ENCODE data around the gene SLC34A2.
"Not testable (repeated sequence)": the region's sequence is repeated elsewhere in the genome, so short reads cannot be mapped to it uniquely, and the experiment has no call there.

The SLC34A2 gene, protein sequence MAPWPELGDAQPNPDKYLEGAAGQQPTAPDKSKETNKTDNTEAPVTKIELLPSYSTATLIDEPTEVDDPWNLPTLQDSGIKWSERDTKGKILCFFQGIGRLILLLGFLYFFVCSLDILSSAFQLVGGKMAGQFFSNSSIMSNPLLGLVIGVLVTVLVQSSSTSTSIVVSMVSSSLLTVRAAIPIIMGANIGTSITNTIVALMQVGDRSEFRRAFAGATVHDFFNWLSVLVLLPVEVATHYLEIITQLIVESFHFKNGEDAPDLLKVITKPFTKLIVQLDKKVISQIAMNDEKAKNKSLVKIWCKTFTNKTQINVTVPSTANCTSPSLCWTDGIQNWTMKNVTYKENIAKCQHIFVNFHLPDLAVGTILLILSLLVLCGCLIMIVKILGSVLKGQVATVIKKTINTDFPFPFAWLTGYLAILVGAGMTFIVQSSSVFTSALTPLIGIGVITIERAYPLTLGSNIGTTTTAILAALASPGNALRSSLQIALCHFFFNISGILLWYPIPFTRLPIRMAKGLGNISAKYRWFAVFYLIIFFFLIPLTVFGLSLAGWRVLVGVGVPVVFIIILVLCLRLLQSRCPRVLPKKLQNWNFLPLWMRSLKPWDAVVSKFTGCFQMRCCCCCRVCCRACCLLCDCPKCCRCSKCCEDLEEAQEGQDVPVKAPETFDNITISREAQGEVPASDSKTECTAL

DNA sequence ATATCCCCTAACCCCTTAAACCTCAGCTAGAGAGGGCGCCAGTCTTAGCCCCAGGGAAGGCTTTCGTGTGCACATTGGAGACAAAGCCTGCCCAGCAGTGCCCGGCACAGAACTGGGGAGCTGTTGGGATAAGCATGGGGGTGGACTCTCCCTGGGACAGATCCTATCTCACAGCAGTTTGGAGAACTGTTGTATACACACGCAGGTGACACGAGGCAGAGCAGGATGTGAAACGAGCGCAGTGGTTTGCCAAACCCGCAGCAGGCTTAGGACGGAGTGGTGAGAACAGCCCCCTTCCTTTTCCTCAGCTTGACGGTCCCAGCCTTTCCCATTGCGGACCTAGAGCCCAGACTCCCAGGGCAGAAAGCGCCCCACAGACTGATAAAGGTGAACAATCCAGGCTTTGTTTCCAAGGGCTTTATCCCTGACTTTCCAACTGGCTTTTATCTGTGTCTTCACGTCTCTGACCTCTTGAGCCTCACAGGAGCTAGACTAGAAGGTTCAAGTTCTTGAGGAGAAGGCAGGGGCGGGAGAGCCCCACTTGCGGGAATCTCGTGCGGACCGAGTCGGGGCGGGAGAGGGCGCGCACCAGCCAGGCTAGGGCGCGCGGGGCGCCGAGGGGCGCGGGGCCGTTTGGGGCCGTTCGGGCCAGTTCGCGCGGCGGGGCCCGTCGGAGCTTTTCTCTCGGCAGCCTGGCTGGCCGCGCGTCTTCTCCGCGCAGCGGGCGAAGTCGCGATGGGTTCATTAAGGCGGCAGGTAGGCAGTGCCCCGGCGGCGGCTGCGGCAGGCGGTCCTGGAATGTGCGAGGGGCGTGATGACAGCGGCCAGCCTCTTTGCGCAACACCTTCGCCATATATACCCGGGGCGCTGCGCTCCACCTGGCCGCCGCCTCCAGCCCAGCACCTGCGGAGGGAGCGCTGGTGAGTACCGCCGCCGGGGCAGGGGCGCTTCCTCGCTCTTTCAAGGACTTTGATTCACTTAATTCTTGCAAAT lies at the start of gene SLC34A2:
Gene SLC34A2, plus strand, starts transcription at position 881 of the 993 bp plus-strand sequence. CDS start 6,650 bp downstream, outside the sequence.
- DNase-seq, result no peak

DNA sequence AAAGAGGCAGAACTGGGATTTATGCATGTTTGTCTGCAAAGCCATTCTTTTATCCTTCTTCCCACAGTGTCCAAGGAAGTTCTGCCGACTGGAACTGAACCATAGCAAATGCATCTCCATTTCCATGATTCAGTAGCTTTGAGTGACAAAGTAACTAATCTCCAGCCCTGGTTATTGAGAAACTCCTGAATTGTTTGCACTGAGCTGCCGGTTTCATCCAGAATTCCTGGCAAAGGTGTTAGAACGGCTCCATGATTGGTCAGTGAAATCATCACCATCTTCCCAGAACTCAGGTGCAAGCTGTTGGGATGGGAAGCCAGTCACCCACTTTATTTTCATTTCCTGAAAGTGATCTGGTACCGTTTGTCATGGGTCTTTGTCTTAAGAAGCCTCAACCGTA lies 47.0 kb upstream of the SLC34A2 start:
- DNase-seq, result no peak

GRCh38 chr4:25609976-25610375 lies 45.7 kb upstream of the SLC34A2 start:
- DNase-seq, result no peak

DNA sequence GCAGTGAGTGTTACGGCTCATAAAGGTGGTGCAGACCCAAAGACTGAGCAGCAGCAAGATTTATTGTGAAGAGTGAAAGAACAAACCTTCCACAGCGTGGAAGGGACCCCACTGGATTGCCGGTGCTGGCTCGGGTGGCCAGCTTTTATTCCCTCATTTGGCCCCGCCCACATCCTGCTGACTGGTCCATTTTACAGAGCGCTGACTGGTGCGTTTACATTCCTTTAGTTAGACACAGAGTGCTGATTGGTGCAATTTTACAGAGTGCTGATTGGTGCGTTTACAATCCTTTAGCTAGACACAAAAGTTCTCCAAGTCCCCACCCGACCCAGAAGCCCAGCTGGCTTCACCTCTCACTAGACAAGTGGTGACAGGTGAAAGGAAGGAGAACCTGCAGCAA lies 42.0 kb upstream of the SLC34A2 start:
- not testable (repeated sequence) for DNase-seq

GRCh38 chr4:25614807-25615206 lies 40.8 kb upstream of the SLC34A2 start:
- DNase-seq, result no peak

GRCh38 chr4:25621027-25621930 lies 34.4 kb upstream of the SLC34A2 start:
- no peak for DNase-seq

- DNase-seq, result no peak
Observed at GRCh38 chr4:25624616-25625015, 31.0 kb upstream of the SLC34A2 start.

DNA sequence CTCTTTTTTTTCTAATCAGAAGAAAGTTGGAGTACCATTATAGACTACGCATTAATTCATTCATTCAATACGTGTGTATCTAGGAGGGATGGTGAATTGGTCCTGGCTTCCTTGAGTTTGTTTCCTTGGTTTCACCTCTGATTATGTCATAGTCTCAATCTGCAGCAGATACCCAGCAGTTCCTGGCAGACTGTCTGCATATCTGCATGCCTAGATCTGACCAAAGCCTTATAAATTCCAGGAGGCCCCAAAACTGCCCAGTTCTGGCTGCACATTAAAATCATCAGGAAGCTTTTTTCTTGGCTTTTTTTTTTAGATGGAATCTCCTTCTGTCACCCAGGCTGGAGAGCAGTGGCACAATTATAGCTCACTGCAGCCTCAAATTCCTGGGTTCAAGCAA lies 27.2 kb upstream of the SLC34A2 start:
- DNase-seq, result no peak

- no peak for DNase-seq
Observed at GRCh38 chr4:25632135-25632534, 23.5 kb upstream of the SLC34A2 start.

DNA sequence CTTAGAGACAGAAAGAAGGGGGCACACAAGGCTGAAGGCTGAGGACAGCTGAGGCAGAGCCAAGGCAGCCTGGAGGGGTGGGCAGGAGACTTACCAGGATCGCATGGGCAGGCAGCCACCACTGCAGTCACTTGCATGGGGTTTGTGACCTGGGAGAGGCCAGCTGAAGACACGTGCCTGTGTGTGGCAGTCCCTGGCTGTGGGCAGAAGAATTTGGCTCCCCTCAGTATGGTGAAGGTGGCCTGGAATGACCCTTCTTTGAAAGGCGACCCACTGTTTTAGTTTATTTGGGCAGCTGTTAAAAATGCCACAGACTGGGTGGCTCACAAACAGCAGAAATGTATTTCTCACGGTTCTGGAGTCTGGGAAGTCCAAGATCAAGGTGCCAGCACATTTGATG lies 22.1 kb upstream of the SLC34A2 start:
- DNase-seq, result no peak

DNA sequence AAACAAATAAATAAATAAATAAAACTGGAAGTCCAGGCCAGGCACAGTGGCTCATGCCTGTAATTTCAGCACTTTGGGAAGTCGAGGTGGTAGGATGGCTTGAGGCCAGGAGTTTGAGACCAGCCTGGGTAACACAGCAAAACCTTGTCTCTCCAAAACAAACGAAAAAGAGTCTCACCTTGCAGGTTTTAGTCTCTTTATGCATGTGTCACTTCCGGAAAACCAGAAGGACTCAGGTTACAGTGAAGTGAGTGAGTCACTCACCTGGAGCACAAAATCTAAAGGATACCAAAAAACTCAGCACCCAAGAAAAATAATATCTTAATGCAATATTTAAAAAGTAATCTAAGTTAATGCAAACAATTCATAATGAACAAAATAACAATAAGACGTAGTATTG lies 20.1 kb upstream of the SLC34A2 start:
- no peak for DNase-seq

DNA sequence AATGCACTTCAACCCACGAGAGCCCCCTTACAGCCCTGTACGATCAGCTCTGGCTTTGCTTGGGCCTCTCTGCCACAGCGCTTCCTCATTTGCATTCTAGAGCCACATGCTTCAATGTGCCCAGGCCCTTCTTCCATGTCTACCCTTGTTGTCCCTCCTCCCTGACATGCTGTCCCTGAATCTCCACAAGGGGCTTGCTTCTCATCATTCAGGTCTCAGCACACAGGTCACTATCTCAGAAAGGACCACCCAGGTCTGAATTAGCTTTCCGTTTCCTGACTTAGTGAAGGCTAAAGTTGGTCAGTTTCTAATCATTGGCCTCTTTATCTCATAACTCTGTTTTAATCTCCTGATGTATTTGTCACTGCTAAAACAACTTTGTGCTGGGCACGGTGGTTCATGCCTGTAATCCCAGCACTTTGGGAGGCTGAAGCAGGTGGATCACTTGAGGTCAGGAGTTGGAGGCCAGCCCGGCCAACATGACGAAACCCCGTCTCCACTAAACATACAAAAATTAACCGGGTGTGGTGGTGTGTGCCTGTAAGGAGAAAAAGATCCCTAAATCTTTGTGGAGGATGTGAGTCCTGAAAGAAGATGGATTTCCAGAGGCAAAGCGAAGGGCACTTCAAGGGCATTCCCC lies 17.9 kb upstream of the SLC34A2 start:
- no peak for DNase-seq

DNA sequence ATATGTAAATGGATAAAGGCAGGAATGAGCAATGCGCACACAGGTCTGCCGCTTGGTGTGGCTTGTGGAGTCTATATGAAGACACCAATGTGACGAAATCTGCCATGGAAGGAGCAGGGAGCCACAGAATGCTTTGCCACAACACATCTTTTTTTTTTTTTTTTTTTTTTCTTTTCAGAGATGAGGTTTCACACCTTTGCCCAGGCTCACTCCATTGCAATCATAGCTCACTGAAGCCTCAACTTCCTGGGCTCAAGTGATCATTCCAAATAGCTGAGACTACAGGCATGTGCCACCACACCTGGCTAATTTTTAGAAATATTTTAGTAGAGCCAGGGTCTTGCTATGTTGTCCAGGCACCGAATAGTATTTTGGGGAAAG lies 17.4 kb upstream of the SLC34A2 start:
- DNase-seq, result no peak

GRCh38 chr4:25638806-25639205 lies 16.8 kb upstream of the SLC34A2 start:
- no peak for DNase-seq

GRCh38 chr4:25650311-25650710 lies 5.3 kb upstream of the SLC34A2 start:
- no peak for DNase-seq

GRCh38 chr4:25651682-25652081 lies 4.0 kb upstream of the SLC34A2 start:
- DNase-seq, result no peak

- DNase-seq, result no peak
Observed at GRCh38 chr4:25654031-25654970, 1.4 kb upstream of the SLC34A2 start.

- DNase-seq, result no peak
Observed at GRCh38 chr4:25656031-25656430, 380 bp downstream of the SLC34A2 start.

- no peak for DNase-seq
Observed at GRCh38 chr4:25658357-25658771, 2.7 kb downstream of the SLC34A2 start.

GRCh38 chr4:25658777-25659176 lies 3.1 kb downstream of the SLC34A2 start:
- DNase-seq, result no peak
